KMS-11 (cell line): ENCODE results near the gene ZNF619.

Experiments
- H2AFZ ChIP-seq: fragments of 200-600 bp; sonication (generic); 2 replicates; pipeline ENCODE4 v1.6.1; 2016; ENCODE audit warnings: antibody characterized with exemption, mixed run types, low read depth
- H3K27ac ChIP-seq: fragments of 200-600 bp; sonication (generic); 2 replicates; pipeline ENCODE4 v1.6.1; 2016; ENCODE audit warnings: mild to moderate bottlenecking, mixed run types
- H3K27me3 ChIP-seq: fragments of 200-600 bp; sonication (generic); 2 replicates; pipeline ENCODE4 v1.6.1; 2017; ENCODE audit warnings: mild to moderate bottlenecking, low read depth, mixed run types, moderate library complexity; ENCODE audit not compliant: insufficient read depth
- H3K36me3 ChIP-seq: fragments of 200-600 bp; sonication (generic); 2 replicates; pipeline ENCODE4 v1.6.1; 2017; ENCODE audit warnings: mild to moderate bottlenecking, mixed run types; ENCODE audit not compliant: insufficient read depth
- H3K4me1 ChIP-seq: fragments of 200-600 bp; sonication (generic); 2 replicates; pipeline ENCODE4 v1.6.1; 2016; ENCODE audit warnings: mild to moderate bottlenecking, low read depth, mixed run types; ENCODE audit not compliant: poor library complexity, severe bottlenecking
- H3K4me2 ChIP-seq: fragments of 200-600 bp; sonication (generic); 2 replicates; pipeline ENCODE4 v1.7.0; 2016; ENCODE audit warnings: mild to moderate bottlenecking, mixed run types
- H3K4me3 ChIP-seq: fragments of 200-600 bp; sonication (generic); IDR thresholded peaks from 2 replicates; pipeline ENCODE4 v1.6.1; 2017; ENCODE audit warnings: low read depth, low read length, mixed read lengths; ENCODE audit not compliant: insufficient read depth
- H3K79me2 ChIP-seq: fragments of 200-600 bp; sonication (generic); 2 replicates; pipeline ENCODE4 v1.6.1; 2016; ENCODE audit warnings: low read depth, mixed run types; ENCODE audit not compliant: insufficient read depth
- H3K9ac ChIP-seq: fragments of 200-600 bp; sonication (generic); 2 replicates; pipeline ENCODE4 v1.6.1; 2016; ENCODE audit warnings: mild to moderate bottlenecking, mixed run types
- H4K20me1 ChIP-seq: fragments of 200-600 bp; sonication (generic); 2 replicates; pipeline ENCODE4 v1.6.1; 2016; ENCODE audit warnings: mild to moderate bottlenecking, mixed run types; ENCODE audit not compliant: insufficient read depth
- TF ChIP-seq, protein P1 (sequence below): fragments of 200-600 bp; sonication (generic); conservative IDR thresholded peaks from 2 replicates; pipeline ENCODE4 v1.6.1; 2017; ENCODE audit warnings: low read depth, mild to moderate bottlenecking, antibody characterized with exemption, low read length, moderate library complexity, mixed read lengths

ZNF619 gene

DNA sequence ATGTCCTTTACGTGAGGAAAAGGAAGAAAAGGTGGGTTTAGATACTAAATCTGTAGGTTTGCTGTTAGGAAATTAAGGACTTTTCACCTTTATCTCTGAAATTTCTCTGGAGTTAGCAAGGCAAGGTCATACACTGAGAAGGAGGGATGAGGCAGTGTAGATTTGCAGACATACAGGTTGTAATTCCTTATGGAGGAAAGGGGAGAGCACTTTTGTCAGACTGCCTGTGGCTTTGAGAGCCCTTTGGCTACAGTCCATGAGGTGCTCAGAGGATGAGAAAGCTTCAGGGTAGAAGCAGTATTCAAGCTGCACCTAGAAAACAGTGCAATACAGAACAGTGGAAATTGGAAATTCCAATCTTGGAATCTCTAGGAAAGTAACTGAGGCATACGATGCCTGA is 11.5 kb upstream of the ZNF619 start:
- no peak overlapping the region for H2AFZ ChIP-seq
- H3K4me3 ChIP-seq: no peak overlapping the region
- H3K27me3 ChIP-seq: no peaks in the 10 kb centered on the region
- TF ChIP-seq, protein P1, sequence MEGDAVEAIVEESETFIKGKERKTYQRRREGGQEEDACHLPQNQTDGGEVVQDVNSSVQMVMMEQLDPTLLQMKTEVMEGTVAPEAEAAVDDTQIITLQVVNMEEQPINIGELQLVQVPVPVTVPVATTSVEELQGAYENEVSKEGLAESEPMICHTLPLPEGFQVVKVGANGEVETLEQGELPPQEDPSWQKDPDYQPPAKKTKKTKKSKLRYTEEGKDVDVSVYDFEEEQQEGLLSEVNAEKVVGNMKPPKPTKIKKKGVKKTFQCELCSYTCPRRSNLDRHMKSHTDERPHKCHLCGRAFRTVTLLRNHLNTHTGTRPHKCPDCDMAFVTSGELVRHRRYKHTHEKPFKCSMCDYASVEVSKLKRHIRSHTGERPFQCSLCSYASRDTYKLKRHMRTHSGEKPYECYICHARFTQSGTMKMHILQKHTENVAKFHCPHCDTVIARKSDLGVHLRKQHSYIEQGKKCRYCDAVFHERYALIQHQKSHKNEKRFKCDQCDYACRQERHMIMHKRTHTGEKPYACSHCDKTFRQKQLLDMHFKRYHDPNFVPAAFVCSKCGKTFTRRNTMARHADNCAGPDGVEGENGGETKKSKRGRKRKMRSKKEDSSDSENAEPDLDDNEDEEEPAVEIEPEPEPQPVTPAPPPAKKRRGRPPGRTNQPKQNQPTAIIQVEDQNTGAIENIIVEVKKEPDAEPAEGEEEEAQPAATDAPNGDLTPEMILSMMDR: no peak
- 0 out of 2 replicates have a peak, but pooled peaks cover 6% of the 10 kb centered on the region for H3K79me2 ChIP-seq
- H3K27ac ChIP-seq: no peak overlapping the region
- H3K36me3 ChIP-seq: no peaks in the 10 kb centered on the region; the same call in 1 of the 2 replicates
- no peak overlapping the region for H3K9ac ChIP-seq
- no peak overlapping the region for H3K4me2 ChIP-seq
- no peaks in the 10 kb centered on the region for H4K20me1 ChIP-seq
- no peaks in the 10 kb centered on the region for H3K4me1 ChIP-seq

DNA sequence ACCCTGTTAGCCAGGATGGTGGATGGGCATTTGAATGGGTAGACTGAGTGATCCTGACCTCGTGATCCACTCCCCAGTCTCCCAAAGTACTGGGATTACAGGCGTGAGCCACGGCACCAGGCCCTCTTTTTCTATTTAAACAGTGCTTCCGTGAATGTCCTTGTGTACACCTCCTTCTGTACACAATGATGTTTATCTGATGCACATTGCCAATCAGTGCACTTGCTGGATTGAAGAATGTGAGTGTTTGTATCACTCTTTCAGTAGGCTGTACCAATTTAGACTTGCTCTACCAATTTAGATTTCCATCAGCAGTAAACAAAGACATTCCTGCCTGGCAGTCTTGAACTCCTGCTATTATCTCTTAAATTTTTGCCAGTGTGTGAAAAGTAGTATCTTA is 8.9 kb upstream of the ZNF619 start:
- TF ChIP-seq, protein P1: no peak
- no peak overlapping the region for H3K4me3 ChIP-seq
- no peaks in the 10 kb centered on the region for H4K20me1 ChIP-seq
- no peaks in the 10 kb centered on the region for H3K79me2 ChIP-seq
- no peak overlapping the region for H2AFZ ChIP-seq
- no peaks in the 10 kb centered on the region for H3K4me1 ChIP-seq
- no peaks in the 10 kb centered on the region for H3K36me3 ChIP-seq
- H3K27me3 ChIP-seq: no peaks in the 10 kb centered on the region
- H3K4me2 ChIP-seq: no peak overlapping the region
- H3K27ac ChIP-seq: no peak overlapping the region
- H3K9ac ChIP-seq: no peak overlapping the region

DNA sequence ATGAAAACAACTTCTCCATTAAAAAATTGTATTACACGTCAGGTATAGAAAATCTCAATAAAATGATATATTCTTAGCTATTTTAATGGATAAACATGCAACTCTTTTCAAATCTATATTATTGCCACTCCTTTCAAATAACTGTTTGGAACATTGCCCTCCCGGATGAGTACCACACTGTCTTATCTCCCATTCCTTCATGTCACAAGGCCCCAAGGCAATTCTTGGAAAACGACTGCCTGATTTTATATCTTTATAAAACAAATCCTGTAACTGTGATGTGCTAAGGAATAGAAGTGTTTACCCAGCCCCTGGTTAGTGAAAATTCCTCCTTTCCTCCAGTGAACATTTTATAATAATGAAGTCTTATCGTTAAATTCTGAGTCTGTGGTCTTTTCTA is 6.2 kb upstream of the ZNF619 start:
- H3K9ac ChIP-seq: no peak overlapping the region
- no peaks in the 10 kb centered on the region for H3K36me3 ChIP-seq
- H2AFZ ChIP-seq: no peak overlapping the region
- no peak overlapping the region for H3K4me3 ChIP-seq
- H3K79me2 ChIP-seq: no peaks in the 10 kb centered on the region
- H3K27me3 ChIP-seq: no peaks in the 10 kb centered on the region
- no peak overlapping the region for H3K27ac ChIP-seq
- no peaks in the 10 kb centered on the region for H4K20me1 ChIP-seq
- no peak overlapping the region for H3K4me2 ChIP-seq
- TF ChIP-seq, protein P1: no peak
- no peaks in the 10 kb centered on the region for H3K4me1 ChIP-seq

DNA sequence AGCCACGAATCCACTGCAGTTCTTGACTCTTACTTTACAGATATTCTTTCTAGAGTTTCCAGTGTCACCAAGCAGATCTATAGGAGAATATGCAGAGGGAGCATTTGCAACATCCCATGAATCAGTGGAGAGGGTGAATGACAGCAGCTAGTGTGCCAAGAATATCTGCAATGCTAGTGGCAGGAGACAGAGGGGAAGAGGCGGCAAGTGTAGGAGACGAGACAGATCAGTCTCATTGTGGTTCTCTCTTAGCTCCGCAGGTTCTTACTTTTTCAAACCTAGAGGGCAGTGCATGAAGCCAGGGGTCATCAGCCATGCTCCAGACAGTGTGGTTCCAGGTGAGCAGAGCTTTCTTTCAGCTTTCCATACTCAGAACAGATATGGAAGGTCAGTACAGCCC is 744 bp downstream of the ZNF619 start:
- Histone ChIP-seq H4K20me1 (no peaks in the 10 kb centered on the region), H3K9ac (peak overlapping the region; percentile 73; the same call in 1 of the 2 replicates), H3K27ac (no peak overlapping the region)

More for the DNA sequence above, 744 bp downstream of the ZNF619 start:
- Histone ChIP-seq H3K36me3 (no peaks in the 10 kb centered on the region), H3K4me1 (peaks cover 4% of the 10 kb centered on the region), H3K27me3 (no peaks in the 10 kb centered on the region), H2AFZ (peak overlapping the region; percentile 96), H3K4me3 (no peak overlapping the region), H3K4me2 (peak overlapping the region; percentile 68), H3K79me2 (no peaks in the 10 kb centered on the region)
- TF ChIP-seq, protein P1: no peak
